Colonic mucosa (tissue), 4 donors: ENCODE results near the gene WDR93. TPM values are rescaled to one million over a fixed set of nuclear protein-coding genes. Genes with fewer than 3 reads are reported as not detected.

Source experiments
- DNase-seq: peaks from one replicate; pipeline ENCODE4 v3.0.0-alpha.2; 2020
- H3K27ac ChIP-seq: fragments of 200-600 bp; one replicate; pipeline ENCODE4 v1.8.0; 2021
- H3K27me3 ChIP-seq: fragments of 200-600 bp; one replicate; pipeline ENCODE4 v1.8.0; 2021
- H3K36me3 ChIP-seq: fragments of 200-600 bp; one replicate; pipeline ENCODE4 v1.8.0; 2021
- H3K4me1 ChIP-seq: fragments of 200-600 bp; one replicate; pipeline ENCODE4 v1.8.0; 2021; ENCODE audit warnings: mild to moderate bottlenecking
- H3K4me3 ChIP-seq: fragments of 200-600 bp; one replicate; pipeline ENCODE4 v1.8.0; 2021
- H3K9ac ChIP-seq, 2 donors: one replicate each; pipeline ENCODE4 v1.7.0; 2013; ENCODE audit warnings: control low read depth in 2 of 2, low read depth in 2 of 2, low read length in 2 of 2
- H3K9me3 ChIP-seq: fragments of 200-600 bp; one replicate; pipeline ENCODE4 v1.8.0; 2021
- CTCF ChIP-seq: fragments of 200-600 bp; IDR thresholded peaks from one replicate; pipeline ENCODE4 v1.8.0; 2022; ENCODE audit warnings: antibody characterized with exemption, mild to moderate bottlenecking
- intact Hi-C: fragments of 100-400 bp; cut with DNase I; formaldehyde crosslinking; loops from one replicate; pipeline ENCODE4 v1.14.1; 2022
- total RNA-seq, 2 donors: library from RNA; stranded (reverse); fragmentation: NEBNext Ultra II Directional in 1 of 2; extraction: Animal tissue kit (Norgen Biotek cat#: 25700) in 1 of 2; gene quantifications; one replicate each; pipeline ENCODE4 v1.2.1, GENCODE V29; 2021
- donor health status: healthy.
- donor health status: DM: no; HTN: no; CAD: no.
- donor health status: DM: no; HTN: no; CAD: no.

WDR93 gene
- total RNA-seq, 2 donors from 2014 or later, result 0.13 TPM; not detected in 1

DNA sequence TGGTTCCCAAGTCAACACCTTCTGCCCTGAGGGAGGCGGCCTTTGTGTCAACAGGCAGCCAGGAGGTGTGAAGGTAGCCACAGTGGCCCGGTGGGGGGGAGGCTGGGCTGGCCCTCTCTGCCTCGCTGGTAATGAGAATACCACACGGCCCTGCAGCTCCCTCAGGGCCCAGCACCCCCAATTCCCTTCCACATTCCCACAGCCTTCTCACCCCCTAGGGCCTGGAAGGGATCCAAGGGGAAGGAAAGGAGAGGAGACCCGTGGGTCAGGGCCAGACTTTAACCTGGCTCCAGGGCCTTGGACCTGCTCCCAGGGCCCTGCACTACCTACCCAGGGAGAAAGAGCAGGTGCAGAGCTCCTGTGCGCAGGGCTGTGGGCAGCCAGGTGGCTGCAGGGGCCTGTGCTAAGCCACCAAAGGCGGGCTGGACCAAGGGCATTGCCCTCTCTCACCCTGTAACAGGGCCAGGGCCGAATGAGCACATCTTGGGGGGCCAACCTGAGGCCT is 76.9 kb downstream of the WDR93 start:
- H3K4me3 ChIP-seq, result no peak overlapping the region
- peaks cover 7% of the 10 kb centered on the region for H3K4me1 ChIP-seq
- H3K9ac ChIP-seq, result peak overlapping the region in 1 of 2 donors; percentile 9
- no peak overlapping the region for H3K27ac ChIP-seq
- intact Hi-C loops, result no loop called here
- no peaks in the 10 kb centered on the region for H3K36me3 ChIP-seq
- H3K9me3 ChIP-seq, result no peaks in the 10 kb centered on the region
- DNase-seq, result no peak
- no peaks in the 10 kb centered on the region for H3K27me3 ChIP-seq
- no peak for TF ChIP-seq CTCF

GRCh38 chr15:89768071-89768500 is 77.5 kb downstream of the WDR93 start:
- no peak overlapping the region for H3K27ac ChIP-seq
- intact Hi-C loops, result no loop called here

DNA sequence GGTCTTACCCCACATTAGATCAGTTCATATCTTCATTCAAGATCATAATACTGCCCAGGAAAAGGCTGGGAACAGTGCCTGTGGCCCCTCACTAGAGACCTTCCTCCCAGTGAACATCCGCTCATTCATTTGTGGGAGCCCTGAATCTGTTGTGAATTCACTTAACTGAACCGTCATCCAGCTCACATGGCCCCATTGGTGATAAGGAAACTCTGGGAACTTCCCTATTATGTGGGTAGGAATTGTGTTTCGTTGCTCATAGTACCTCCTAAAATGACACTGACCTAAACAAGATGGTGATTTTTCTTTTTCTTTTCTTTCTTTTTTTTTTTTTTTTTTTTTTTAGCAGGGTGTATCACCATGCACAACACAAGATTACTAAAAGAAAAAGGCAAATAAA is 78.8 kb downstream of the WDR93 start:
- intact Hi-C loops, result no loop called here
- TF ChIP-seq CTCF, result no peak
- Histone ChIP-seq H3K9me3 (no peaks in the 10 kb centered on the region), H3K27me3 (no peaks in the 10 kb centered on the region), H3K9ac (no peak overlapping the region), H3K36me3 (no peaks in the 10 kb centered on the region), H3K27ac (no peak overlapping the region), H3K4me3 (no peak overlapping the region), H3K4me1 (peaks cover 7% of the 10 kb centered on the region)
- no peak for DNase-seq

More at GRCh38 chr15:89768071-89768500, 77.5 kb downstream of the WDR93 start:
- Histone ChIP-seq H3K27me3 (no peaks in the 10 kb centered on the region), H3K36me3 (no peaks in the 10 kb centered on the region), H3K4me1 (peaks cover 7% of the 10 kb centered on the region), H3K9ac (peak overlapping the region in 1 of 2 donors; percentile 9), H3K4me3 (no peak overlapping the region), H3K9me3 (no peaks in the 10 kb centered on the region)
- TF ChIP-seq CTCF, result no peak
- peak; percentile 55 for DNase-seq

DNA sequence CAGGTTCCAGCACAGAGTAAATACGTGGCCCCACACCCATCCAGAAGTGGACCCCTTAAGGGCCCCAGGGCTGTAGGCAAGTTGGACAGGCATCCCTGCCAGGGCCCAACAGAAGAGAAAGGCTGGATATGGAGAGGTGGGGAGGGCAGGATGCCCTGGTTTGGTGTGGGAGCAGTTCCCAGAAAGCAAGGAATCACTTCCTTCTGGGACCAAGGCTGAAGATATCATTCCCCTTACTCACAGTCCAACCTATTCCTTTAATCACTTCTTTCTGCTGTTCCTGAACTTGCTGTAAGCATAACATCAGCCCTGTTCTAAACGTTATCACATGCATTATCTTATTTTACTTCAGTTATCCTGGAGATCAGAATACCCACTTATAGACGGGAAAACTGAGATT is 79.4 kb downstream of the WDR93 start:
- Histone ChIP-seq H3K9ac (no peak overlapping the region), H3K9me3 (no peaks in the 10 kb centered on the region), H3K27ac (no peak overlapping the region), H3K27me3 (no peaks in the 10 kb centered on the region), H3K36me3 (no peaks in the 10 kb centered on the region), H3K4me3 (no peak overlapping the region), H3K4me1 (peaks cover 7% of the 10 kb centered on the region)
- DNase-seq, result no peak
- intact Hi-C loops, result no loop called here
- TF ChIP-seq CTCF, result no peak

DNA sequence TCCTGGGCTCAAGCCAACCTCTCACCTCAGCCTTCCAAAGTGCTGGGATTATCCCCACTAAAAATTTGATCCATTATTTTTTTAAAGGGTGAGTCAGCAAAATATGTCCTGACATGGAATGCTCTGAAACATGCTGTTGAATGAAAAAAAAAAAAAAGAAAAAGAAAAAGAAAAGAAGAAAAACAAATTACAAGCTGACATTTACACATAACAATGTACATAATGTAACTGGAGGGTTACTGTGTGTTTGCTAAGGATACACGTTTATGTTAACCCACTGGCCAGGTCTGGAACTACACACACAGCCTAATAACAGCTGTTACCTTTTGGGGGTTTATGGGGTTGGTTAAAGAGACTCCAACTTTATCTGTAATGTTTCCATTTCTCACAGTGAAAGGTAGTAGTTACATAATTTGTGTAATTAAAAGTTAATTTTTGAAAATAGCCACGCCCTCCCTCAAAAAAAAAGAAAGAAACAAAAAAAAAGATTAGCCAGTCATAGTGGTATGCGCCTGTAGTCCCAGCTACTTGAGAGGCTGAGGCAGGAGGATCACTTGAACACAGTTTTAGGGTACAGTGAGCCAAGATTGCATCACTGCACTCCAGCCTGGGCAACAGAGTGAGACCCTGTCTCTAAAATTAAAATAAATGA is 82.4 kb downstream of the WDR93 start:
- no peak for TF ChIP-seq CTCF
- Histone ChIP-seq H3K27me3 (no peaks in the 10 kb centered on the region), H3K4me3 (no peak overlapping the region), H3K4me1 (peaks cover 5% of the 10 kb centered on the region), H3K27ac (no peak overlapping the region), H3K36me3 (no peaks in the 10 kb centered on the region), H3K9ac (no peak overlapping the region), H3K9me3 (no peaks in the 10 kb centered on the region)
- DNase-seq, result no peak
- intact Hi-C loops, result no loop called here
